H1 (cell line): ENCODE measurements around the gene CEACAM16. TPM values are rescaled to one million over a fixed set of nuclear protein-coding genes. Genes with fewer than 3 reads are reported as not detected.

ENCODE experiments used
- CTCF ChIA-PET: fragments of 300-600 bp; sonication (Branson Sonifier 250); formaldehyde crosslinking; loops from one replicate; lab custom pipeline; 2021; ENCODE audit not compliant: partially characterized antibody; lab: Charles Lee
- POLR2A ChIA-PET: fragments of 300-600 bp; sonication (Branson Sonifier 250); formaldehyde crosslinking; loops from one replicate; lab custom pipeline; 2021; ENCODE audit warnings: inconsistent platforms; ENCODE audit not compliant: partially characterized antibody; lab: Charles Lee
- DNase-seq, 2 experiments: peaks; one replicate each; pipeline versions ENCODE4 v3.0.0 to v3.0.0-alpha.2; 2010 to 2022; ENCODE audit warnings: low spot score in 2 of 2, low read depth in 1 of 2, mixed read lengths in 1 of 2
- FAIRE-seq: peaks from 2 replicates; lab custom pipeline; 2011; peaks lifted over from hg19 to GRCh38; lab: Jason Lieb, UNC
- H2AFZ ChIP-seq: 2 replicates; pipeline ENCODE4 v1.8.1; 2012; ENCODE audit warnings: low read length, inconsistent platforms
- H2AK5ac ChIP-seq: 2 replicates; pipeline ENCODE4 v1.6.1; 2013; ENCODE audit warnings: low read depth, low read length
- H2BK120ac ChIP-seq: replicated peaks from 2 replicates; pipeline ENCODE3; 2013; ENCODE audit warnings: low read depth, low read length, inconsistent platforms
- H2BK12ac ChIP-seq: 2 replicates; pipeline ENCODE4 v1.6.1; 2013; ENCODE audit warnings: low read depth, low read length
- H2BK15ac ChIP-seq: 2 replicates; pipeline ENCODE4 v1.6.1; 2013; ENCODE audit warnings: low read length
- H2BK20ac ChIP-seq: 2 replicates; pipeline ENCODE4 v1.6.1; 2013; ENCODE audit warnings: low read length
- H2BK5ac ChIP-seq: 2 replicates; pipeline ENCODE4 v1.6.1; 2013; ENCODE audit warnings: low read depth, low read length
- H3K14ac ChIP-seq: 2 replicates; pipeline ENCODE4 v1.6.1; 2013; ENCODE audit warnings: inconsistent platforms; ENCODE audit not compliant: insufficient read length
- H3K18ac ChIP-seq: 2 replicates; pipeline ENCODE4 v1.6.1; 2013; ENCODE audit warnings: low read length; ENCODE audit errors: extremely low read depth
- H3K23ac ChIP-seq: 2 replicates; pipeline ENCODE4 v1.6.1; 2013; ENCODE audit warnings: inconsistent platforms; ENCODE audit not compliant: insufficient read length
- H3K23me2 ChIP-seq: 2 replicates; pipeline ENCODE4 v1.6.1; 2013; ENCODE audit warnings: low read depth, low read length
- H3K27ac ChIP-seq: 2 replicates; pipeline ENCODE4 v1.6.1; 2011; ENCODE audit warnings: low read depth, low read length, inconsistent platforms
- H3K27me3 ChIP-seq, 4 experiments: replicated peaks in 1 of 4; 1 replicate in 1 of 4; 2 replicates in 3 of 4; pipeline versions ENCODE4 v1.6.1 to v1.8.1; 2011 to 2013; ENCODE audit warnings: low read length in 3 of 4, mild to moderate bottlenecking in 3 of 4, inconsistent platforms in 2 of 4, mixed read lengths in 2 of 4, moderate library complexity in 1 of 4; ENCODE audit not compliant: control insufficient read depth in 3 of 4, insufficient read depth in 3 of 4; ENCODE audit errors: extremely low read depth in 1 of 4
- H3K36me3 ChIP-seq, 4 experiments: 2 replicates each; pipeline versions ENCODE4 v1.6.1 to v1.8.1; 2011 to 2013; ENCODE audit warnings: mild to moderate bottlenecking in 4 of 4, low read length in 3 of 4, moderate library complexity in 2 of 4, control low read depth in 1 of 4, inconsistent platforms in 1 of 4; ENCODE audit not compliant: insufficient read depth in 4 of 4, control insufficient read depth in 2 of 4
- H3K4ac ChIP-seq: replicated peaks from 2 replicates; pipeline ENCODE3; 2013; ENCODE audit warnings: low read length, low read depth, mixed read lengths, inconsistent platforms; ENCODE audit not compliant: insufficient read length
- H3K4me1 ChIP-seq, 4 experiments: replicated peaks in 1 of 4; 1 replicate in 1 of 4; 2 replicates in 3 of 4; pipeline versions ENCODE4 v1.6.1 to v1.8.1; 2011 to 2013; ENCODE audit warnings: low read length in 3 of 4, inconsistent platforms in 2 of 4, mixed read lengths in 1 of 4; ENCODE audit not compliant: insufficient read depth in 4 of 4, control insufficient read depth in 3 of 4
- H3K4me2 ChIP-seq, 2 experiments: 2 replicates each; pipeline versions ENCODE4 v1.6.1 to v1.8.1; 2011 to 2013; ENCODE audit warnings: low read depth in 2 of 2, low read length in 2 of 2, control low read depth in 1 of 2, inconsistent platforms in 1 of 2, mild to moderate bottlenecking in 1 of 2; ENCODE audit not compliant: insufficient read depth in 1 of 2
- H3K4me3 ChIP-seq, 4 experiments: fragments of 200-600, 300-600 bp in 1 of 4; sonication (generic), shearing (Covaris generic), sonication (Bioruptor Twin) in 1 of 4; 2 replicates each; pipeline versions ENCODE4 v1.5.1 to v1.8.1; 2011 to 2016; ENCODE audit warnings: low read length in 4 of 4, low read depth in 3 of 4, control low read depth in 2 of 4, inconsistent platforms in 2 of 4, mild to moderate bottlenecking in 2 of 4, mixed read lengths in 1 of 4, moderate library complexity in 1 of 4; ENCODE audit not compliant: insufficient read depth in 2 of 4; ENCODE audit errors: extremely low read depth in 1 of 4
- H3K56ac ChIP-seq: replicated peaks from 2 replicates; pipeline ENCODE3; 2013; ENCODE audit warnings: low read depth, mild to moderate bottlenecking, mixed read lengths, low read length, inconsistent platforms; ENCODE audit not compliant: insufficient read length
- H3K79me1 ChIP-seq: 2 replicates; pipeline ENCODE4 v1.6.1; 2013; ENCODE audit warnings: low read depth, low read length, control low read depth
- H3K79me2 ChIP-seq, 2 experiments: 2 replicates each; pipeline versions ENCODE4 v1.6.1 to v1.8.1; 2012 to 2013; ENCODE audit warnings: low read length in 2 of 2, mild to moderate bottlenecking in 2 of 2, inconsistent platforms in 1 of 2; ENCODE audit not compliant: insufficient read depth in 2 of 2, control insufficient read depth in 1 of 2
- H3K9ac ChIP-seq, 4 experiments: replicated peaks in 1 of 4; 1 replicate in 1 of 4; 2 replicates in 3 of 4; pipeline versions ENCODE4 v1.6.1 to v1.8.1; 2011 to 2013; ENCODE audit warnings: low read depth in 3 of 4, low read length in 3 of 4, control low read depth in 2 of 4, mild to moderate bottlenecking in 2 of 4, moderate library complexity in 2 of 4, inconsistent platforms in 1 of 4; ENCODE audit errors: extremely low read depth in 1 of 4
- H3K9me3 ChIP-seq, 2 experiments: 2 replicates each; pipeline versions ENCODE4 v1.6.1 to v1.8.1; 2012 to 2013; ENCODE audit warnings: mild to moderate bottlenecking in 2 of 2, moderate library complexity in 2 of 2, control low read depth in 1 of 2, inconsistent platforms in 1 of 2, low read depth in 1 of 2, low read length in 1 of 2, mixed read lengths in 1 of 2; ENCODE audit not compliant: insufficient read depth in 2 of 2
- H4K20me1 ChIP-seq, 2 experiments: replicated peaks in 1 of 2; 2 replicates each; pipeline versions ENCODE3 to v1.8.1; 2011 to 2013; ENCODE audit warnings: inconsistent platforms in 2 of 2, low read length in 2 of 2, mild to moderate bottlenecking in 1 of 2; ENCODE audit not compliant: insufficient read depth in 2 of 2, control insufficient read depth in 1 of 2
- H4K5ac ChIP-seq: 2 replicates; pipeline ENCODE4 v1.6.1; 2013; ENCODE audit warnings: low read length, low read depth, mixed read lengths, inconsistent platforms; ENCODE audit not compliant: insufficient read length
- H4K8ac ChIP-seq: 2 replicates; pipeline ENCODE4 v1.8.0; 2013; ENCODE audit warnings: mild to moderate bottlenecking, moderate library complexity, low read length, inconsistent platforms; ENCODE audit not compliant: insufficient read depth; ENCODE audit errors: extremely low read depth
- H4K91ac ChIP-seq: replicated peaks from 2 replicates; pipeline ENCODE3; 2013; ENCODE audit warnings: low read length, mixed read lengths, inconsistent platforms; ENCODE audit not compliant: insufficient read length
- CBX5 ChIP-seq: fragments of 300-800, 300-1000 bp; sonication (generic); IDR thresholded peaks from 2 replicates; pipeline ENCODE4 v1.7.1; 2016; ENCODE audit warnings: antibody characterized with exemption, low read length, low read depth
- GTF2F1 ChIP-seq: IDR thresholded peaks from 2 replicates; pipeline ENCODE4 v1.6.1; 2012; ENCODE audit warnings: low read depth, low read length, improper control_type of control experiment, borderline replicate concordance
- HDAC6 ChIP-seq: IDR thresholded peaks from one replicate; pipeline ENCODE4 v1.7.1; 2012; ENCODE audit warnings: low read depth, mild to moderate bottlenecking, inconsistent platforms, low read length, moderate library complexity
- RBBP5 ChIP-seq: IDR thresholded peaks from 2 replicates; pipeline ENCODE4 v1.7.1; 2012; ENCODE audit warnings: low read depth, mild to moderate bottlenecking, inconsistent platforms, low read length, moderate library complexity, borderline replicate concordance
- YY1 ChIP-seq: IDR thresholded peaks from 2 replicates; pipeline ENCODE4 v1.6.1; 2011; ENCODE audit warnings: low read depth, mild to moderate bottlenecking, low read length
- WGBS, 2 experiments: shearing (Covaris generic) in 1 of 2; methylation state at CpG; one replicate each; pipeline versions ENCODE4 v1.1.6 to v1.1.7; 2013 to 2015; ENCODE audit warnings: low lambda C conversion rate in 2 of 2, mixed read lengths in 2 of 2, inconsistent platforms in 1 of 2, low coverage in 1 of 2, missing lambda C conversion rate in 1 of 2; ENCODE audit not compliant: insufficient replicate concordance in 2 of 2, insufficient coverage in 1 of 2, insufficient read length in 1 of 2; ENCODE audit errors: extremely low coverage in 1 of 2, missing lambda C conversion rate in 1 of 2; 5-methylcytosine and 5-hydroxymethylcytosine counted together
- polyA plus RNA-seq, 7 experiments: library from polyadenylated mRNA; depleted of rRNA in 3 of 7; stranded (reverse) in 5 of 7; unstranded in 2 of 7; fragments of >200 nt in 5 of 7; fragments of 200-250 nt in 2 of 7; gene quantifications; 1 replicate in 5 of 7; 2 replicates in 1 of 7; 4 replicates in 1 of 7; pipeline versions ENCODE4 v1.2.1 to v1.2.3, GENCODE V29; 2011 to 2013; ENCODE audit warnings: missing spikeins in 2 of 7, mixed read lengths in 2 of 7
- total RNA-seq: library from RNA; stranded (reverse); fragmentation: NEBNext Ultra II Directional; extraction: Animal tissue kit (Norgen Biotek cat#: 25700); gene quantifications from 2 replicates; pipeline ENCODE4 v1.2.1, GENCODE V29; 2021

The CEACAM16 gene
- total and polyA plus RNA-seq, 2 of the 8 experiments (the other 6 are each of a cell fraction or from before 2014, with no cell fraction given), result not detected

DNA sequence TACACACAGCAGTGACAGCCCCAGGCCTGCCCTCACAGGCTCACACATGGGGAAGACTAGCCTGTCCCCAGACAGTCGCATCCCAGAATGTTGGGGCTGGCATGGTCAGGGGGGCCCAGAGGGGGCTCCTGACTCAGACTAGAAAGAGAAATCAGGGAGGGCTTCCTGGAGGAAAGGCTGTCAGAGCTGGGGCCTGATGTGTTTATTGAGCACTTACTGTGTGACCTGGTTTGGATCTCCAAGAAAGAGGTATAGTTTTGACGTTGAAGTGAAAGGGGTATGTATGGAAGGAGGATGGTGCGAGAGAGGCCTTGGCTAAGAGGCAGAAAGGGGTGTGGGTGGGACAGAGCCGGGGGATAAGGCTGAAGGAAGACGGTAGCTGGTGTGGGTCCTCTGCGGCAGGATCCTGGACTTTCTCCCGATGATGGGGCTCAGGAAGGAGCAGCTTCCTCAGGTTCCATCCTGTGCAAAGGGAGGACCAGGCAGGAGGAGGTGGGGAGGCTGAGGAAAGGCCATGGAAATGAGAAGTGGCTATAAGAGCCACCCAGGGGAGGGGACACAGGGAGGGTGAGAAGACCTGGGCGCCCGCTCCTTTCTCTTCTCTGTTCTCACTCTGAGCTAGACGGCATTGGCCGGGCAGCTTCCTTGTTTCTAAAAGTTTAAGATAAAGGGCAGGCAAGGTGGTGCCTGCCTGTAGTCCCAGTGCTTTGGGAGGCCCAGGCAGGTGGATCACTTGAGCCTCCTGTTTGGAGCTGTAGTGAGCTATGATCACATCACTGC lies 33.5 kb downstream of the CEACAM16 start:
- Histone ChIP-seq H4K91ac (no peak overlapping the region), H3K23me2 (no peaks in the 10 kb centered on the region), H2BK20ac (no peak overlapping the region), H2AK5ac (no peak overlapping the region), H2BK15ac (0 out of 2 replicates have a peak overlapping the region, but pooled peaks have one; percentile 46), H4K8ac (no peak overlapping the region), H2BK5ac (no peak overlapping the region), H4K5ac (no peak overlapping the region), H3K9ac (no peak overlapping the region), H2AFZ (peak overlapping the region; percentile 20; the same call in 1 of the 2 replicates), H3K56ac (no peak overlapping the region), H3K4me1 (no peaks in the 10 kb centered on the region; a peak in 1 of 7 replicates), H3K9me3 (no peaks in the 10 kb centered on the region), H3K27me3 (no peaks in the 10 kb centered on the region), H3K18ac (no peak overlapping the region), H3K23ac (no peak overlapping the region), H3K4me3 (no peak overlapping the region), H3K36me3 (no peaks in the 10 kb centered on the region), H3K4me2 (no peak overlapping the region), H2BK12ac (no peak overlapping the region), H3K27ac (no peak overlapping the region), H3K14ac (no peak overlapping the region), H4K20me1 (no peaks in the 10 kb centered on the region), H3K4ac (no peak overlapping the region), H3K79me2 (no peaks in the 10 kb centered on the region), H2BK120ac (no peak overlapping the region), H3K79me1 (no peaks in the 10 kb centered on the region)
- ChIA-PET POLR2A (interaction anchor here (1.1 to 1.3 kb wide), 4 partner anchors 10 to 74 kb away, joined by 3 to 6 read pairs (median 4); no protein-coding TSS in a partner anchor), CTCF (interaction anchor here (0.8 to 20.6 kb wide), 9 partner anchors 7 to 76 kb away, joined by 4 to 468 read pairs (median 8); partner anchors contain the start of gene BCAM)
- no peak for FAIRE-seq
- DNase-seq, result no peak
- 75 to 100% methylated on average over 2 to 8 of the region's 11 CpGs for WGBS, 2 experiments
- TF ChIP-seq RBBP5 (no peak), YY1 (no peak), CBX5 (no peak), GTF2F1 (no peak), HDAC6 (no peak)
